Stomach (tissue), 9 donors: Measurements from ENCODE around the gene RBM19. TPM values are rescaled to one million over a fixed set of nuclear protein-coding genes. Genes with fewer than 3 reads are reported as not detected.

Experiments
- DNase-seq, 2 donors: peaks; one replicate each; pipeline versions ENCODE4 v3.0.0 to v3.0.0-alpha.2; 2013 to 2019
- H3K27ac ChIP-seq, 5 donors: fragments of 200-600 bp in 4 of 5; sonication (generic) in 4 of 5; one replicate each; pipeline ENCODE4 v1.5.1; 2013 to 2019; ENCODE audit warnings: mild to moderate bottlenecking in 1 of 5, moderate library complexity in 1 of 5
- H3K27me3 ChIP-seq, 3 donors: fragments of 200-600 bp; sonication (generic); one replicate each; pipeline ENCODE4 v1.5.1; 2017 to 2019; ENCODE audit warnings: mixed run types in 1 of 3
- H3K36me3 ChIP-seq, 4 donors: fragments of 200-600 bp; sonication (generic); 1 replicate in 3 of 4; 2 replicates in 1 of 4; pipeline ENCODE4 v1.5.1; 2016 to 2019
- H3K4me1 ChIP-seq, 4 donors: fragments of 200-600 bp; sonication (generic); one replicate each; pipeline ENCODE4 v1.5.1; 2016 to 2019
- H3K4me3 ChIP-seq, 4 donors: fragments of 200-600 bp; sonication (generic) in 3 of 4; one replicate each; pipeline ENCODE4 v1.5.1; 2016 to 2019; ENCODE audit warnings: mild to moderate bottlenecking in 1 of 4
- H3K9me3 ChIP-seq, 4 donors: fragments of 200-600 bp; sonication (generic); one replicate each; pipeline ENCODE4 v1.5.1; 2016 to 2019
- CTCF ChIP-seq, 7 experiments: fragments of 450-650 bp in 4 of 7; fragments of 200-600 bp in 3 of 7; sonication (generic) in 3 of 7; IDR thresholded peaks; one replicate each; pipeline ENCODE4 v1.5.1; 2016 to 2019; ENCODE audit warnings: antibody characterized with exemption in 7 of 7, control low read depth in 2 of 7, mild to moderate bottlenecking in 1 of 7
- EP300 ChIP-seq: sonication (generic); formaldehyde crosslinking; IDR thresholded peaks from one replicate; pipeline ENCODE4 v1.6.1; 2017; ENCODE audit warnings: antibody characterized with exemption
- POLR2A ChIP-seq, 4 donors: fragments of 450-650 bp; IDR thresholded peaks; one replicate each; pipeline ENCODE4 v1.6.1; 2016; ENCODE audit warnings: antibody characterized with exemption in 4 of 4, control low read depth in 2 of 4, mild to moderate bottlenecking in 1 of 4, moderate library complexity in 1 of 4
- POLR2AphosphoS5 ChIP-seq, 3 donors: sonication (generic); formaldehyde crosslinking; IDR thresholded peaks; one replicate each; pipeline ENCODE4 v1.6.1; 2016; ENCODE audit warnings: antibody characterized with exemption in 3 of 3
- WGBS, 5 donors: extraction: QIAGEN DNeasy Blood & Tissue Kit in 3 of 5; methylation state at CpG; one replicate each; pipeline versions ENCODE4 v1.1.5 to v1.1.7; 2013 to 2018; 5-methylcytosine and 5-hydroxymethylcytosine counted together
- intact Hi-C: fragments of 100-400 bp; cut with DNase I; formaldehyde crosslinking; loops from one replicate; pipeline ENCODE4 v1.15.1; 2023; ENCODE audit warnings: low total_unique reads
- polyA plus RNA-seq, 3 donors: library from polyadenylated mRNA; stranded (reverse); fragments of 200-250 nt; gene quantifications; one replicate each; pipeline ENCODE4 v1.2.3, GENCODE V29; 2013
- total RNA-seq, 5 donors: library from RNA; depleted of rRNA; stranded (reverse); fragments of >200 nt; gene quantifications; one replicate each; pipeline versions ENCODE4 v1.1.0 to v1.2.3, GENCODE V29; 2014 to 2016
- donor health status: healthy with polysubstance abuse.
- donor health status: Bipolar disorder and iron deficiency.
- donor health status: healthy.

The RBM19 gene
- total and polyA plus RNA-seq, 8 donors, result 8.1 to 109 (median 27.3) TPM

- no peak for DNase-seq
- Histone ChIP-seq H3K4me1 (no peaks in the 10 kb centered on the region), H3K27ac (no peak overlapping the region), H3K36me3 (no peaks in the 10 kb centered on the region), H3K27me3 (peaks cover 0 to 67% (median 10%) of the 10 kb centered on the region in 3 donors), H3K9me3 (no peaks in the 10 kb centered on the region), H3K4me3 (no peak overlapping the region)
- 58 to 84% (median 74%) methylated on average over 4 of the region's 4 CpGs for WGBS, 5 donors
- intact Hi-C loops, result loop anchor here (5.0 kb wide), 1 partner anchor 523 kb away; no protein-coding TSS in a partner anchor
- TF ChIP-seq CTCF (IDR thresholded peaks at IDR 0.05), result no peak
- no peak for TF ChIP-seq EP300
- TF ChIP-seq POLR2A (IDR thresholded peaks at IDR 0.05), result no peak
- no peak for TF ChIP-seq POLR2AphosphoS5 (IDR thresholded peaks at IDR 0.05)
Observed at GRCh38 chr12:113984464-113984863, 18.3 kb upstream of the RBM19 start.

GRCh38 chr12:113983777-113984448 lies 17.8 kb upstream of the RBM19 start:
- intact Hi-C loops, result loop anchor here (5.0 kb wide), 1 partner anchor 523 kb away; no protein-coding TSS in a partner anchor
- TF ChIP-seq CTCF (IDR thresholded peaks at IDR 0.05), result no peak
- TF ChIP-seq POLR2AphosphoS5 (IDR thresholded peaks at IDR 0.05), result no peak
- no peak for TF ChIP-seq EP300
- WGBS, 5 donors, result 32 to 60% (median 42%) methylated on average over 4 of the region's 4 CpGs

GRCh38 chr12:113983265-113983664 lies 17.1 kb upstream of the RBM19 start:
- intact Hi-C loops, result loop anchor here (5.0 kb wide), 1 partner anchor 524 kb away; no protein-coding TSS in a partner anchor
- H3K4me1 ChIP-seq, result no peaks in the 10 kb centered on the region
- peaks cover 0 to 78% (median 16%) of the 10 kb centered on the region in 3 donors for H3K27me3 ChIP-seq
- H3K9me3 ChIP-seq, result no peaks in the 10 kb centered on the region
- 37 to 47% (median 45%) methylated on average over 2 of the region's 2 CpGs for WGBS, 5 donors
- H3K4me3 ChIP-seq, result no peak overlapping the region
- no peak overlapping the region for H3K27ac ChIP-seq
- TF ChIP-seq POLR2AphosphoS5 (IDR thresholded peaks at IDR 0.05), result no peak
- no peak for TF ChIP-seq EP300
- TF ChIP-seq CTCF (IDR thresholded peaks at IDR 0.05), result no peak
- DNase-seq, result no peak
- no peaks in the 10 kb centered on the region for H3K36me3 ChIP-seq

More at GRCh38 chr12:113983777-113984448, 17.8 kb upstream of the RBM19 start:
- Histone ChIP-seq H3K27ac (no peak overlapping the region), H3K9me3 (no peaks in the 10 kb centered on the region), H3K4me1 (no peaks in the 10 kb centered on the region), H3K4me3 (no peak overlapping the region), H3K27me3 (peaks cover 0 to 72% (median 14%) of the 10 kb centered on the region in 3 donors), H3K36me3 (no peaks in the 10 kb centered on the region)
- DNase-seq, result no peak

- Histone ChIP-seq H3K9me3 (no peaks in the 10 kb centered on the region), H3K4me1 (no peaks in the 10 kb centered on the region), H3K36me3 (no peaks in the 10 kb centered on the region), H3K27me3 (peaks cover 0 to 76% (median 27%) of the 10 kb centered on the region in 3 donors), H3K27ac (no peak overlapping the region), H3K4me3 (no peak overlapping the region)
- TF ChIP-seq POLR2AphosphoS5 (IDR thresholded peaks at IDR 0.05) (no peak), EP300 (no peak), CTCF (IDR thresholded peaks at IDR 0.05) (no peak), POLR2A (IDR thresholded peaks at IDR 0.05) (no peak)
- no peak for DNase-seq
- intact Hi-C loops, result loop anchor here (5.0 kb wide), 1 partner anchor 525 kb away; no protein-coding TSS in a partner anchor
- 87 to 100% (median 92%) methylated on average over 3 of the region's 3 CpGs for WGBS, 5 donors
Observed at GRCh38 chr12:113981876-113982275, 15.8 kb upstream of the RBM19 start.
